NCI-H187 treated with DMSO at 0.1 percent for 48 hours (cell line): ENCODE results near the gene NIPAL4.
A peak's percentile ranks its signal among the peaks of the same experiment; 100 is the strongest.

Experiments used
- DNase-seq: peaks from one replicate; lab custom pipeline; 2025; lab: John Stamatoyannopoulos, UW

Gene NIPAL4

GRCh38 chr5:157485811-157486210 is 25.8 kb downstream of the NIPAL4 start:
- DNase-seq = no peak

- DNase-seq = no peak
These were observed 26.2 kb downstream of the NIPAL4 start for GRCh38 chr5:157486221-157486681.

DNA sequence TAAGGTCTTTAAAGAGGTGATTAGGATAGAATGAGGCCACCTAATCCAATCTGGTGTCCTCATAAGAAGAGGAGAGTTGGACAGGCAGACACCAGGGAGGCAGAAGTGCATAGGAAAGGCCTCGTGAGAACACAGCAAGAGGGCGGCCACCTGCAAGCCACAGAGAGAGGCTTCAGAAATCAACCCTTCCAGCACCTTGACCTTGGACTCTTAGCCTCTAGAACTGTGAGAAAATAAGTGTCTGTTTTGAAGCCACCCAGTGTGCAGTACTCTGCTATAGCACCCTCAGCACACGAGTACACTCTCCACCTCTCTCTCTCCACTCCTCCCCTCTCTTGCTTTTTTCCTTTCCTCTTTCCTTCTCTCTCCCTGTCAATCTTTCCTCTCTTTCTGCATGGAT is 26.8 kb downstream of the NIPAL4 start:
- no peak for DNase-seq

- DNase-seq = no peak
These were observed 27.3 kb downstream of the NIPAL4 start for GRCh38 chr5:157487358-157487757.

GRCh38 chr5:157491471-157491995 is 31.5 kb downstream of the NIPAL4 start:
- DNase-seq = no peak

GRCh38 chr5:157492886-157493285 is 32.9 kb downstream of the NIPAL4 start:
- no peak for DNase-seq

GRCh38 chr5:157494178-157494832 is 34.3 kb downstream of the NIPAL4 start:
- DNase-seq = no peak

DNA sequence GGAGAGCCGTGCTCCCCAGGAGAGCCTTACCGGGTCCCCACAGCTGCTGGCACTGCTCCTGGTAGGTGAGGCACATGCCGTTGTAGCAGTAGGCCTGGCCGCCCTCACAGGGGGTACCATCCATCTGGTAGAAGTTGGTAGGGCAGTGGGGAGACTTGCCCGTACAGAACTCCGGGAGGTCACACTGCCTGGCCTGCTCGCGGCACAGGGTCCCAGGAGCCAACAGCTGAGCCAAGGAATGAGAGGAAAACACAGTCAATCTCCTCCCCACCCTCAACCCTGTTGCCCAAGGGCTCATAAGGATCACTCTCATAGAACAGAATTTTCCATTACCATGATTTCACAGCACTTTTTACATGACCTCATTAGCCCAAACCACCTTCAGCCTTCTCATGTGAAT is 36.9 kb downstream of the NIPAL4 start:
- no peak for DNase-seq

DNA sequence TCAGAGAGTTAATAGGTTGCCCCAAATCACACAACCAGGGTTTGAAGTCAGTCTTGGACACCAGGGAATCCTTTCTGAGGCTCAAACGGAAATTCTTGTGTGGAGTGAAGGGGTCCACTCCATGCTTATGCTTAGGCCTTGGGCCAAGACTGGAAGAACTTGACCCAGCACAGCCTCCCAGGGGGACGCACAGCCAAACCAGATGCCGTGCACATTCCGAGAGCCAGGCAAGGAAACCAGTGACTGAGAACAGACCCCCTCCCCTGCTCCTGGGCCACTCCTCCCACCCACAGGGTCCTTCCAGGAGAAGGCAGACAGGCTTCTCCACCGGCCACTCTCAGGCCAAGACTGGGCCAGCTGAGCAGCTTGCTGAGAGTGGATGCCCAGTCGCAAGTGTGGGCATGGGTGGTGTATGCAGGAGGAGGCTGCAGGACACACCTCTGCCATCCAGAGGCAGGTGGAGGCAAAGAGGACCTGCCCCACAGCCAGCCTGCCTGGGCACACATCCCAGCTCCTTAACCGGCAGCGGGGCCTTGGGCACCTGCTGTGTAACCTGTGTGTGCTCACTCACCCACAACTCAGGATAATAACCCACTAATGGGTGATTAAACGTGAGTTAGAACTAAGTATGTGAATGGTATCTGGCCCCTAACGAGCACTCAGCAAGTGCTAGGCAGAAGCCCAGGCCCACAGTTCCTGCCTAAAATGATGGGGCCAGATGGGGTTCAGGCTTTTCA is 38.0 kb downstream of the NIPAL4 start:
- DNase-seq = no peak

GRCh38 chr5:157502143-157502647 is 42.2 kb downstream of the NIPAL4 start:
- DNase-seq = no peak

- no peak for DNase-seq
These were observed 44.0 kb downstream of the NIPAL4 start for GRCh38 chr5:157504053-157504452.

- DNase-seq = no peak
These were observed 45.5 kb downstream of the NIPAL4 start for GRCh38 chr5:157505496-157505895.

DNA sequence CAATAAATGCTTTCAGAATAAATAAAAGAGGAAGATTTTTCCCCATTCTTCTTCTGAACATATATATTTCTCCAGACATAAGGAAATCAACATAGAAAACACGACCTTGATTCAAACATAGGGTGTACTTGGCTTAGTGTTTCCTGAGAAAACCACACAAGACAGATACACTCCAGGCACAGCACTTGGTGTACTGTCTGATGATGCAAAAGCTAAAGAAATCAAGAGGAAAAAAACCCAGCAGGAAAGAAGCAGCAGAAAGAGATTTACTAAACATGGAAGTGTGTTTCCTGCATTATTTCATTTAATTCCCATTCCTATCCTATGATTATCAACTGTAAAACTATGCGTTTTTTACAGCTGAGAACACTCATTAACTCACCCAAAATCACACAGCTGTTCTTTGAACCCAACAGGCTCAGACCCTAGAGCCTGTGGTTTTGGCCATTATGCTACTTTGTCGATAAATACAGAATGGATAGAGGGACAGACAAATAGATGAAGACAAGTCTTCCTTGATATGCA is 46.1 kb downstream of the NIPAL4 start:
- DNase-seq = no peak

DNA sequence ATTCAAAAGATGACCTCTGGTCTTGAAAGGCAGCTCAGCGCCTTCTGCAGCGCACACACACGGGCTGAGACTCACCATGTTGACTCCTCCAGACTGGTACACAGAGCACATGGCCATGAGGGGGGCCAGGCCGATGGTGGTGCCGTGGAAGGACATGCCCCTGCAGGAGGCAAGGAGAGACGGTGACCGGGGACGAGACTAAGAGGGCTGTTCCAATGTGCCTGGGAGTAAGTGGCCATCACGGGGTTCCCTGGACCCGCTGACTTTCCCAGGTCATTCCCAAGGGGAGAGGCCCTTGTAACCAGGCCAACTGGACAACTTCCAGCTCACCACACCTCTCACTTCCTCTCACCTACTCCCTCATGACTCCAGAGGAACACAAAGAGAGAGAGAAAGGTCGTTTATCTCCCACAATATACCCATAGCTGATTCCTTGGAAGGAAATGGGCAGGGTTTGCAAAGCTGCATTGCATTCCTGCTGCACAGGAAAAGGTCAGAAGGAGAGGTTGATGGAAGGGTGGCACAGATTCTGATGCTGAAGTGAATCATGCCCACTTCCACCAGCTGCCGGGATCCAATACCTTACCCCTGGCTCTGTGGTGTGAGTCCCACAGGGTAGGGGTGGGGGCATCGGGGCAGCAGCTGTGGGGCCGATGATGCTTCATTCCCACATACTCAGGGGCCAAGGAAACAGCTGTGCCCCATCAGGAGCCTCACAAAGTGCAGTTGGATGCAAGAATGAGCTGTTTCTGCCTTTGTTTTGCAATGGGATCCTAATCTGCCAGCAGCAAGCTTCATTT is 47.2 kb downstream of the NIPAL4 start:
- no peak for DNase-seq

DNA sequence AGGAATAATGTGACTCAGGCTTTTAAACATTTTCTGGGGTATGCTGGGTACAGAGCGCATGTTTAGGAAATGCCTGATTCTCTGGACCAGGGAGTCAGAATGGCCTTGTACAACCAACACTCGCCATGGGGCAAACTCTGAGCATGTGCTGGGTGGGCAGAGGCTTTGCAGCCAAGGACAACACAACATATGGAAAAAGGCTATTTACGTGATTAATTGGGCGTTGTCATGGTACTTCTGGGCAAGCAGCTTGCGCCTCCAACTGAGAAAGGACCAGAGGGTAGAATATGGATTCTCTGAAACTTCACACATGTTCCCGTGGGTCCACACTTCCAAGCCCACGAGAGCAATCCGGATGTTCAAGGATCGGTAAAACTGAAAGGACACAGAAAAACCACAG is 49.1 kb downstream of the NIPAL4 start:
- no peak for DNase-seq

- DNase-seq = peak; percentile 6
These were observed 49.6 kb downstream of the NIPAL4 start for GRCh38 chr5:157509587-157509986.

DNA sequence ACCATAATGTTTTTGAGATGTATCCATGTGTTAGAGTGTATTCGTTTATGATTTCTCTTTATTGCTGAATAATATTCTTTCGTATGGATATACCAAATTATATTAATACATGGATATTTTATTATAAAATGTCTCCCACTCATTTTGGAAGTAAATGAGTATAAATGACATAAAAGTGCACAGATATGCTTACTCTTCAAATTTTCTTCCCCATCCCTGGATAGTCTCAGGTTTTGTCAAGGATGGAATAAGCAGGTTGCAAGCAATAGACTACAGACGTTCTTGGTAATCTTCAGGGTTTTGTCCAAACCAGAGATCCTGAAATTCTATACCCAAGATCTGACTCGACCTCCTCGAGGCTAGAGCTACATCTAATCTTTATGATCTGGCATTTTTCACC is 50.7 kb downstream of the NIPAL4 start:
- no peak for DNase-seq

- no peak for DNase-seq
These were observed 51.9 kb downstream of the NIPAL4 start for GRCh38 chr5:157511651-157512644.

DNA sequence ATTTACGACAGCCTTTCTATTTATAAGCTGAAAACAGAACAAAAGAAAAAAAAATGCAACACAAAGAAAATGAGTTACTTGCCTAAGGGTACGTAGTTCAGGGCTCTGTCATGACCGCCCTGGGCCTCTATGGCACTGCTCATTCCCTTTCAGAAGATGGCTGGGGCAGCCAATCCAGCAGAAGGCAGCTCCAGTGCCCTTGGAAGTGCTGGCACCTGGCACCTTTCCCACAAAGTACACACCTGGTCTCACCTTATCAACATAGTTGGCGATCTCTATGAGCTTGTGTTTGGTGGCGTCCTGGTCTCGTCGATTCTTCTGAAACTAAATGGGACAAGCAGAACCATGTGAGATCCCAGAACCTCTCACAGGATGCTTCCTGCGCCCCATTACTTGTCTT is 53.2 kb downstream of the NIPAL4 start:
- DNase-seq = no peak

DNA sequence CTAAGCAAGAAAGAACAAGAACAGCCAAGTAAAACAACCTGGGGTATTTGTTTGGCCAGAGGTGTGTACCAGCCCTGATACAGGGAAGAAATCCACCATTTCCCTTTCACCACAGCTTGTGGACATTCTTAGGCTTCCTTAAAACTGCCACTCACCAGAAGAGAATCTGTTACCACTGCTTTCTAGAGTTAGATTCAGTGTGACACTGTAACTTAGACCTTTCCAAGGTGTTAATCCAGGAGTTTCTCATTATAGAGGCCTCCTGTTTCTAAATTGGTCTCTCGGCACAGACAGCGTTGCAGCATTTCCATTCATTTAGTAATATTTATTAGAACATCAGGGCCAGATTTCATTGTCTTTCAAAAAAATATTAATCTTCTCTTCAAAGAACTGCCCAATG is 55.0 kb downstream of the NIPAL4 start:
- DNase-seq = no peak

- no peak for DNase-seq
These were observed 56.0 kb downstream of the NIPAL4 start for GRCh38 chr5:157516006-157516405.
